ENCODE data around the gene MERTK.
"Not testable (repeated sequence)": the region's sequence is repeated elsewhere in the genome, so short reads cannot be mapped to it uniquely, and the experiment has no call there.

MERTK gene

GRCh38 chr2:111910609-111911277 lies 12.3 kb downstream of the MERTK start:
- DNase-seq = no peak

DNA sequence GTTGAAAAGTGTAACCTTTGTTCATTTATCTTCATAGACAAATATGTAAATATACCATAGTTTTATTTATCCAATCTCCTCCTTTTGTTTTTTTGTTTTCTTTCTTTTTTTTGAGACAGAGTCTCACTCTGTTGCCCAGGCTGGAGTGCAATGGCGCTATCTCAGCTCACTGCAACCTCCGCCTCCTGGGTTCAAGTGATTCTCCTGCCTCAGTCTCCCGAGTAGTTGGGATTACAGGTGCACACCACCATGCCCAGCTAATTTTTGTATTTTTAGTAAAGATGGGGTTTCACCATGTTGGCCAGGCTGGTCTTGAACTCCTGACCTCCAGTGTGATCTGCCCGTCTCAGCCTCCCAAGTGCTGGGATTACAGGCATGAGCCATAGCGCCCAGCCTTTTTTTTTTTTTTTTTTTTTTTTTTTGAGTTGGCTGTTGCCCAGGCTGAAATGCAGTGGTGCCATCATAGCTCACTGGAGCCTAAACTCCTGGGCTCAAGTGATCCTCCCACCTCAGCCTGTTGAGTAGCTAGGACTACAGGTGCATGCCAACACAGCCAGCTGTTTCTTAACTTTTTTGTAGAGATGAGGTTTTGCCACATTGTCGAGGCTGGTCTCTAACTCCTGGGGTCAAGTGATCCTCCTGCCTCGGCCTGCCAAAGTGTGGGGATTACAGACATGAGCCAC lies 13.0 kb downstream of the MERTK start:
- DNase-seq = not testable (repeated sequence)

DNA sequence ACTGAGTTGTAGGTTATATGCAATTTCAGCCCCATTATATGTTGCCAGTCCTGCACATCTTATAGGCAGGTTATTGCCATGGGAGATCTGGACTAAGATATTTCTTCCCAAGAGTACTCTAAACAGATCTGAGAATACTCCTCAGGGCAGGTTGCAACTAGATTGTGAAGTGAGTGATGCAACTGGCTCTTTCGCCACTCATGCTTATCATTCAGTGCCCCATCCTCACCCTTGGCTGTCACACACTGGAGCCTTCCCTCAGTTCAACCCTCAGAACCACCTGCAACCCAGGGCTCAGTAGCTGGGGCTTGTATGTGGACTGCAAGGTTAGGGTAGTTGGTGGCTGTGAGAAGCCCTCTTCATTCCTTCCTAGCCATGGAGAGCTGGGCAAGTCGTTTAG lies 14.1 kb downstream of the MERTK start:
- DNase-seq = no peak

DNA sequence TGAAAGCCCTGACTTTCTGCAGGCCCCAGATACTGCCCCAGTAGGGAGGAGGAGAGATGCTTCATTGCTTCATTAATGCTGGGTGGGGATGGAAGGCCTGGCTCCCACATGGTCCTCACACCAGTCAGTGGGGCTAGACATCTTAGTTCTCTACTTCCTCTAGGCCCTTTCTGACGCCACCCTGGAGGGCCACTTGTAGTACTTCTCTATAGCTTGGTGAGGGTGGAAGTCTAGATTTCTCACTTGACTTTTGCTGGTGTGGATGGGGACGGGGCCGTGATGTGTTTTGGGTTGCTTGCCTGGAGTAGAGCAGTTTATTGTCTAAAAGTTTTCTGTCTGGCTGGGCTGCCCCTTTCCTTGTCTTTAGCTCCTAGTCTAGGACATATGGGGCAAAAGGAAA lies 18.7 kb downstream of the MERTK start:
- no peak for DNase-seq

GRCh38 chr2:111918383-111918806 lies 20.0 kb downstream of the MERTK start:
- DNase-seq = no peak

DNA sequence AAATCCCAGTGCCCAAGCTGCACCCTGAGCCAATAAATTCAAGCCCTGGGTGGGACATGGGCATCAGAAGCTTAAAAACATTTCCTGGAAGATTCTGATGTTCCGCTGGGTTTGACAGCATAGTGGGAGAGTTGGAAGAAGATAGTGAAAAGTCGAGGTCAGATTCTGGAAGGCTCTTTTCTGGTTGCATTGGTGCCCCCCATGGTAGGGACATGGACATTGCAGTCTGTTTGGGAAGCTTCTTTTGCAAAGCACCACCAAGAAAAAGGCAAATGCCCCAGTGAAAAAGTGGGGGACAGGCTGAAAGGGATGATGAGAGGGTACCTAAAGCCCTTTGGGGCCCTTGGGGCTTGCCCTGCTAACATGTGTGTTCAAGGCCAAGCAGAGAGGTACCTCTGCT lies 21.0 kb downstream of the MERTK start:
- no peak for DNase-seq

- no peak for DNase-seq
These were observed 21.6 kb downstream of the MERTK start for GRCh38 chr2:111919794-111920608.

DNA sequence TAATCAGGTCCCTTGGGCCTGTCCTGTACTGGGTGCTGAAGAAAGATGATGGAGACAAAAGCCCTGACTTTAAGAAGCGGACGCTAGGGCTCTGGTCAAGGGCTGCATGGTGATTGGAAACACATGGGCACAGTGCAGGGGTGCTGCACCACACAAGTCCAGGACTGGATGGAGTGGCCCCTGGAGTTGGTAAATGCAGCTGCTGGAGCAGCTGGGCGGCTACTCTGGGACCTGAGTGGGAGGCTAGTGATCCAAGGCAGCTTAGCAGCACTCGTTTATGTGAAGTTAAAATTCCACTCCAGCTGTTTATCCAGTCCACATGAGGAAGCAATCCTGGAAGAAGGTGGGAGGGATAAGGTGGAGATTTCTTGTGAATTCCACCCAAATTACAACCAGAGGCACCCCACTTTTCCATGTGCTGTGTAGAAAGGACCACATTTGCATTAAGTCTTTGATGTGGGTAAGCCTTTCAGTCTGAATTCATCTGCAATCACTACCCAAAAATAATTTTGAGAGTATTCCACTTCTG lies 24.9 kb downstream of the MERTK start:
- DNase-seq = no peak

DNA sequence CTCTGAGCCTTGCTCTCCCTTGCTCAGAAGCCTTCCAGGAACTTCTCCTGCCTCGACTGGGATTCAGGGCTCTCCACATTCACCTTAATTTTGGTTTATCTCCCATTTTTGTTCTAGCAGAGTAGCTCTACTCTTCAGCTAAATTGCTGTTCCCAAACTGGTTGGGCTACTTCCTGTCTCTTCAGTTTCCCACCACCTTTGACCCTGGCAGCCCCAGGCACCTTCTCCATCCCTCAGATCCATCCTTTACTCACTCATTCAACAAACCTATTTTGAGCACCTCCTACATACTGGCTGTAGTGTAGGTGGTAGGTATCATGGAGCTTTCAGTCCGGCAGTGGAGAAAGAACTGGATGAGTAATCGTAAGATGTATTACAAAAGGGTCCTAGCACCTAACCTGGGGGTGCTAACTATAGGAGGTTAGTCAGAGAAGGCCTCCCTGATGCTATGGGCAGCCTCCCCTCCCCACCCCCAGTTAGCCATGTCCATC lies 26.3 kb downstream of the MERTK start:
- no peak for DNase-seq

DNA sequence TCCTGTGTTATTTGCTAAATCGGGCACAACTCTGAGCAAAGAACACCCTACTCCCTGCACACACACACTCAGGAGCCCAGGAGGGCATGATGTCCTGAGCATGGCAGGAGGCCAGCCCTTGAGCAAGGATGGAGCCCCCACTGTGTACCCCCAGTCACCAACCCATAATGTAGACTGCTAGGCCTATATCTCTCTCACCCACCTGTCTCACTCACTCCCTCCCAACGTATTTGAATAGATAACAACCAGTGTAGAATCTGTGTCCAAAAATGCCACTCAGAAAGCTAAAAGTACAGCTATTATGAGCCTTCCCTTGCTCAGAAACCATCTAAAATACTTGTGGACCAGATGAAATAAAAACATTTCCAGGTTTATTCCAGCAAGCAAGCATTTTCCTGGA lies 29.3 kb downstream of the MERTK start:
- DNase-seq = no peak

DNA sequence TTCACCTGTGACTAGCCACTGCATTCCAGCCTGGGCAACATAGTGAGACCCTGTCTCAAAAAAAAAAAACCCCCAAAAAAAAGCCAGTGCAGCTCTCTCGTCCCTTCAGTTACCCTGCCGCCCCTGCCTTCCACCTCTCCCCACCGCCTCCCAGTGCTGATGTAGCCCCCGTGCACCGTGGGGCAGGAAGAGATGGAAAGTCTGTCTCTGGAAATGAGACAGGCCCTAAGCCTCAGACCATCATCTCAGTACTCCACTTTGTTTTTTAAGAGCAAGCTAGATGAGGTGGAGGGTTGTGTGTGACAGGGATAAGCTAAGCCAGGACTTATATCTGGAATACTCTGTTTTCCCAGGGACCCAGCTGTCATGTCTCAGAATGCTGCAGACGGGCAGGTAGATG lies 32.0 kb downstream of the MERTK start:
- no peak for DNase-seq

DNA sequence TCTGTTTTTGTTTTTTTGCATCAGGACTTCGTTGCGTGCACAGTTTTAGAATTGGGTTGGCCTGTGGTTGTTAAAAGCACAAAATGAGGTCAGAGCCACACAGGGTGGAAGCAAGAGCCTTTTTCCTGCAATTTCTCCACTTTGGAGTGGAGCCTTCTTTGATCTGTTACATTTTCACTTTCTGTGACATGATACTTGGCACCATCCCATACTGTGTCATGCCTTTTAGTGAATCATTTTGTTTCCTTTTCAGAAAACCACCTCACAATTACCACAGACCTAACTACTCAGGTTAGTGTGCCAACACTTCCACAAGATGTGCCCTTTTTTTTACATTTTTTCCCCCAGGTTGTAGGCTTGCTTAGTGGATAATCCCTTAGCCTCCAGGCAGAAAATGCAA lies 32.5 kb downstream of the MERTK start:
- DNase-seq = no peak

DNA sequence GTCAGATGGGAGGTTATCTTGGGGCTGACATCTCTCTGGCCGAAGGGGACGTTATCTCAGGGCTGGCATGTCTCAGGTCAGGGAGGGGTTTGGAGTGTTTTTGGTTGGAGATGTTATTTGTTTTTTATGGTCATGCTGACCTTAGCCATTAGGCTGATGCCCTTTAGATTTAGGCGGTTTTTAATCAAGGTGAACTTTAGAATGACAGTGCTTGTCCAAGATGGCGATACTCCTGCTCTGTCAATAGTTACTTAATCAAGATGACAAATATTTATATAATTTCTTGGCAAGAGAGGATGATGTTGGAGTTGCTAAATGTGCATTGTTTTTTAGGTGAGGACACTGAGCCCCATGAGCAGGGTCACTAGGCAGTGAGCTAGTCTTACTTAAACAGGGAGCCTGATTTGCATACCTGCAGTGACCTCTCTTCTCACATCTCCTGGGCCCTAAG lies 34.5 kb downstream of the MERTK start:
- no peak for DNase-seq

DNA sequence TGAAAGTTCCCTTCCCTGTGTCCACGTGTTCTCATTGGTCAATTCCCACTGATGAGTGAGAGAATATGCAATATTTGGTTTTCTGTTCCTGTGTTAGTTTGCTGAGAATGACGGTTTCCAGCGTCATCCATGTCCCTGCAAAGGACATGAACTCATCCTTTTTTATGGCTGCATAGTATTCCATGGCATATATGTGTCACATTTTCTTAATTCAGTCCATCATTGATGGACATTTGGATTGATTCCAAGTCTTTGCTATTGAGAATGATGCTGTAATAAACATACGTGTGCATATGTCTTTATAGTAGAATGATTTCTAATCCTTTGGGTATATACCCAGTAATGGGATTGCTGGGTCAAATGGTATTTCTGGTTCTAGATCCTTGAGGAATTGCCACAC lies 35.5 kb downstream of the MERTK start:
- not testable (repeated sequence) for DNase-seq

DNA sequence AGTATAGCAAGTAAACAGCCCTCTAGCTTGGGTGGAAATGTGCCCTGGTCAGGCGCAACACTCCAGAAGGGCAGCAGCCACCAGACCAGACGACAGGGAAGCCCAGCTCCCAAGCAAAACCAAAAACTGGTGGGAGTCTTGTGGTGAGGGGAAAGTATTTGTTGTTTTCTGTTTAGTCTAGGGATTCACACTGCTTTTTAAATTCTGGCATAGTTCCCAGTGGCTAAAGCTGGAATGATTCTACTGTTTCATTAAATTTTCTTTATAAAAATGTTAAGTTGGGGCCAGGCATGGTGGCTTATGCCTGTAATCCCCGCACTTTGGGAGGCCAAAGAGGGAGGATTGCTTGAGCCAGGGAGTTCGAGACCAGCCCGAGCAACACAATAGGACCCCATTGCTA lies 38.5 kb downstream of the MERTK start:
- DNase-seq = no peak

DNA sequence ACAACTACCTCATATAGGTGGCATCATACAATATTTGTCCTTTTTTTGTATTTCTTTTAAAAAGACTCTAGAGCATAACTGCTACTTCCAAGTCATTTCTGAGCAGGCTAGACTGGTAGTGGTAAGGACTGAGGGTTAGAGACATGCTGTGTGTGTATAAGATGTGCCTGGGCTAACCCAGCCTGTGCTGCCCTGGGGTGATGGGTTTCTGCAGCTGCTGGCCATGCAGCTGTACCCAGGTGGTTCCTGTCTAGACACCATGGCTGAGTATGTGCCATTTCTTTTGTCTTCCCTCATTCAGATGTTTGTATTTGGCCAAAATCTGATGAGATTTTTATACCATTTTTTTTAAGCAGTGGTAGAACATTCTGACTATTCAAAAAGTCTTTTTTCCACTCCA lies 40.0 kb downstream of the MERTK start:
- no peak for DNase-seq

GRCh38 chr2:111940333-111941196 lies 42.2 kb downstream of the MERTK start:
- no peak for DNase-seq

DNA sequence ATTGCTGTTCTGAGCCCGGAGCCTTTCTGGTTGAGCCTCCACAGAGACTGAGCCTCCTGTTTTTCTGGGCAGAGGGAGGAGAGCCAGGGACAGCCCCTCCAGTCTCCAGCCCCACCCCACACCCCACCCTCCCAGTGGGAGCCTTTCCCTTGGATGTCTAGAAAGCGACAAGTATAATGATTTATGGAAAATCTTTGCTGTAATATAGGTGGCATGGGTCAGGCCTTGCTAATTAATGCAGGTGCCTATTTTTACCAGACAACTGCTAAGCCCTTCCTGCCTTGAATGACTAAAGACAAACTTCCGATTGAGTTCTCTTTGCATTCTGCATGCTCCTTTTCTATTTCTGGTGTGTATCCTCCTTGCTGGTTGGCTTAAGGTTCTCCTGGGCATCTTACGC lies 43.1 kb downstream of the MERTK start:
- no peak for DNase-seq

- no peak for DNase-seq
These were observed 46.3 kb downstream of the MERTK start for GRCh38 chr2:111944531-111945210.

DNA sequence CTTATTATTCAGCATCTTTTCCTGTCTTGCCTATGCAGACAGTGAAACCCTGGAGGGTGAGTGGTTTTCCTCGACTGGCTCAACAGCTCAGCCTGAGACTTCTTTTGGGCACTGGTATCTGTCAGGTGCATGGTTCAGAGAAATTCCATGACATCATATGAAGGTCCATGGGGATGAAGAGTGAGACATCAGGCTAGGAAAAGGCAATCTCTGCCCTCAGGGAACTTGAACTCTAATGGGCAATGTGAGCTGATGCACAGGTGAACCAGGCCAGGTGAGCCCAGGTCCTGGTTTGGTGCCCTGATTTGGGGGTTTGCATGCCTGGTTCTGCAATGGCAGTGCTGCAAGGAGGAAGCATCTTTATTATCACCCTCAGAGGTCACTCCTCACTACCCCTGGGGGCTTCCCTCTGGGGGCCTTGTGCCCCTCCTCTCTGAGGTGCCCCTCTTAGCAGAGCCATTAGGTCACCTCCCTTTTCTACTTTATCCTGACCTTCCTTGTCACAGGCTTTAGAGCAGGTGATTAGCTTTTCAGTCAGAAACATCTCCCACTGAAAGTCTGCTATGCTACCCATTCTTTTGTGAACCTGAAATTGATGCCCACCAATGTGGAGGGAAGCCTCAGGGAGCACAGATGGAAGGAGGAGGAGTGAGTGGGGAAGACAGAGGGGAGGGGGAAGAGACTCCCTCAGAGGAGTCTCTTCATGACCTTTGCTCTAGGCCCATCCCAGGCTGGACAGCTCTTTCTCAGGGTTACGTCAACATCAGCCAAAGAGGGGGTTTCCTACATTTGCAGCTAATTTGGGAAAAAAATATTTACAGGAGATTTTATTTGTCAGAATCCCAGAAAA lies 47.3 kb downstream of the MERTK start:
- no peak for DNase-seq

All from bone marrow (tissue), 2 donors.